ENCODE results near the gene TRIM5.

GRCh38 chr11:5626196-5626595 lies 58.7 kb downstream of the TRIM5 start:
- TF ChIP-seq EZH2phosphoT487 (IDR thresholded peaks at IDR 0.05; ENCODE audit: low read depth, severe bottlenecking, unreplicated experiment) (no peak), EZH2 (IDR thresholded peaks at IDR 0.05; ENCODE audit: borderline replicate concordance) (no peak)
- TF ChIP-seq, protein P1, sequence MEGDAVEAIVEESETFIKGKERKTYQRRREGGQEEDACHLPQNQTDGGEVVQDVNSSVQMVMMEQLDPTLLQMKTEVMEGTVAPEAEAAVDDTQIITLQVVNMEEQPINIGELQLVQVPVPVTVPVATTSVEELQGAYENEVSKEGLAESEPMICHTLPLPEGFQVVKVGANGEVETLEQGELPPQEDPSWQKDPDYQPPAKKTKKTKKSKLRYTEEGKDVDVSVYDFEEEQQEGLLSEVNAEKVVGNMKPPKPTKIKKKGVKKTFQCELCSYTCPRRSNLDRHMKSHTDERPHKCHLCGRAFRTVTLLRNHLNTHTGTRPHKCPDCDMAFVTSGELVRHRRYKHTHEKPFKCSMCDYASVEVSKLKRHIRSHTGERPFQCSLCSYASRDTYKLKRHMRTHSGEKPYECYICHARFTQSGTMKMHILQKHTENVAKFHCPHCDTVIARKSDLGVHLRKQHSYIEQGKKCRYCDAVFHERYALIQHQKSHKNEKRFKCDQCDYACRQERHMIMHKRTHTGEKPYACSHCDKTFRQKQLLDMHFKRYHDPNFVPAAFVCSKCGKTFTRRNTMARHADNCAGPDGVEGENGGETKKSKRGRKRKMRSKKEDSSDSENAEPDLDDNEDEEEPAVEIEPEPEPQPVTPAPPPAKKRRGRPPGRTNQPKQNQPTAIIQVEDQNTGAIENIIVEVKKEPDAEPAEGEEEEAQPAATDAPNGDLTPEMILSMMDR (IDR thresholded peaks at IDR 0.05; ENCODE audit: poor library complexity) = no peak
